H1 (cell line): ENCODE results near the gene CC2D1A. TPM values are rescaled to one million over a fixed set of nuclear protein-coding genes. Genes with fewer than 3 reads are reported as not detected.

Experiments
- CTCF ChIA-PET: fragments of 300-600 bp; sonication (Branson Sonifier 250); formaldehyde crosslinking; loops from one replicate; lab custom pipeline; 2021; ENCODE audit not compliant: partially characterized antibody; lab: Charles Lee
- POLR2A ChIA-PET: fragments of 300-600 bp; sonication (Branson Sonifier 250); formaldehyde crosslinking; loops from one replicate; lab custom pipeline; 2021; ENCODE audit warnings: inconsistent platforms; ENCODE audit not compliant: partially characterized antibody; lab: Charles Lee
- DNase-seq, 2 experiments: peaks; one replicate each; pipeline versions ENCODE4 v3.0.0 to v3.0.0-alpha.2; 2010 to 2022; ENCODE audit warnings: low spot score in 2 of 2, low read depth in 1 of 2, mixed read lengths in 1 of 2
- FAIRE-seq: peaks from 2 replicates; lab custom pipeline; 2011; peaks lifted over from hg19 to GRCh38; lab: Jason Lieb, UNC
- H2AFZ ChIP-seq: 2 replicates; pipeline ENCODE4 v1.8.1; 2012; ENCODE audit warnings: low read length, inconsistent platforms
- H2AK5ac ChIP-seq: 2 replicates; pipeline ENCODE4 v1.6.1; 2013; ENCODE audit warnings: low read depth, low read length
- H2BK120ac ChIP-seq: replicated peaks from 2 replicates; pipeline ENCODE3; 2013; ENCODE audit warnings: low read depth, low read length, inconsistent platforms
- H2BK12ac ChIP-seq: 2 replicates; pipeline ENCODE4 v1.6.1; 2013; ENCODE audit warnings: low read depth, low read length
- H2BK15ac ChIP-seq: 2 replicates; pipeline ENCODE4 v1.6.1; 2013; ENCODE audit warnings: low read length
- H2BK20ac ChIP-seq: 2 replicates; pipeline ENCODE4 v1.6.1; 2013; ENCODE audit warnings: low read length
- H2BK5ac ChIP-seq: 2 replicates; pipeline ENCODE4 v1.6.1; 2013; ENCODE audit warnings: low read depth, low read length
- H3K14ac ChIP-seq: 2 replicates; pipeline ENCODE4 v1.6.1; 2013; ENCODE audit warnings: inconsistent platforms; ENCODE audit not compliant: insufficient read length
- H3K18ac ChIP-seq: 2 replicates; pipeline ENCODE4 v1.6.1; 2013; ENCODE audit warnings: low read length; ENCODE audit errors: extremely low read depth
- H3K23ac ChIP-seq: 2 replicates; pipeline ENCODE4 v1.6.1; 2013; ENCODE audit warnings: inconsistent platforms; ENCODE audit not compliant: insufficient read length
- H3K23me2 ChIP-seq: 2 replicates; pipeline ENCODE4 v1.6.1; 2013; ENCODE audit warnings: low read depth, low read length
- H3K27ac ChIP-seq: 2 replicates; pipeline ENCODE4 v1.6.1; 2011; ENCODE audit warnings: low read depth, low read length, inconsistent platforms
- H3K27me3 ChIP-seq, 4 experiments: replicated peaks in 1 of 4; 1 replicate in 1 of 4; 2 replicates in 3 of 4; pipeline versions ENCODE4 v1.6.1 to v1.8.1; 2011 to 2013; ENCODE audit warnings: low read length in 3 of 4, mild to moderate bottlenecking in 3 of 4, inconsistent platforms in 2 of 4, mixed read lengths in 2 of 4, moderate library complexity in 1 of 4; ENCODE audit not compliant: control insufficient read depth in 3 of 4, insufficient read depth in 3 of 4; ENCODE audit errors: extremely low read depth in 1 of 4
- H3K36me3 ChIP-seq, 4 experiments: 2 replicates each; pipeline versions ENCODE4 v1.6.1 to v1.8.1; 2011 to 2013; ENCODE audit warnings: mild to moderate bottlenecking in 4 of 4, low read length in 3 of 4, moderate library complexity in 2 of 4, control low read depth in 1 of 4, inconsistent platforms in 1 of 4; ENCODE audit not compliant: insufficient read depth in 4 of 4, control insufficient read depth in 2 of 4
- H3K4ac ChIP-seq: replicated peaks from 2 replicates; pipeline ENCODE3; 2013; ENCODE audit warnings: low read length, low read depth, mixed read lengths, inconsistent platforms; ENCODE audit not compliant: insufficient read length
- H3K4me1 ChIP-seq, 4 experiments: replicated peaks in 1 of 4; 1 replicate in 1 of 4; 2 replicates in 3 of 4; pipeline versions ENCODE4 v1.6.1 to v1.8.1; 2011 to 2013; ENCODE audit warnings: low read length in 3 of 4, inconsistent platforms in 2 of 4, mixed read lengths in 1 of 4; ENCODE audit not compliant: insufficient read depth in 4 of 4, control insufficient read depth in 3 of 4
- H3K4me2 ChIP-seq, 2 experiments: 2 replicates each; pipeline versions ENCODE4 v1.6.1 to v1.8.1; 2011 to 2013; ENCODE audit warnings: low read depth in 2 of 2, low read length in 2 of 2, control low read depth in 1 of 2, inconsistent platforms in 1 of 2, mild to moderate bottlenecking in 1 of 2; ENCODE audit not compliant: insufficient read depth in 1 of 2
- H3K4me3 ChIP-seq, 4 experiments: fragments of 200-600, 300-600 bp in 1 of 4; sonication (generic), shearing (Covaris generic), sonication (Bioruptor Twin) in 1 of 4; 2 replicates each; pipeline versions ENCODE4 v1.5.1 to v1.8.1; 2011 to 2016; ENCODE audit warnings: low read length in 4 of 4, low read depth in 3 of 4, control low read depth in 2 of 4, inconsistent platforms in 2 of 4, mild to moderate bottlenecking in 2 of 4, mixed read lengths in 1 of 4, moderate library complexity in 1 of 4; ENCODE audit not compliant: insufficient read depth in 2 of 4; ENCODE audit errors: extremely low read depth in 1 of 4
- H3K56ac ChIP-seq: replicated peaks from 2 replicates; pipeline ENCODE3; 2013; ENCODE audit warnings: low read depth, mild to moderate bottlenecking, mixed read lengths, low read length, inconsistent platforms; ENCODE audit not compliant: insufficient read length
- H3K79me1 ChIP-seq: 2 replicates; pipeline ENCODE4 v1.6.1; 2013; ENCODE audit warnings: low read depth, low read length, control low read depth
- H3K79me2 ChIP-seq, 2 experiments: 2 replicates each; pipeline versions ENCODE4 v1.6.1 to v1.8.1; 2012 to 2013; ENCODE audit warnings: low read length in 2 of 2, mild to moderate bottlenecking in 2 of 2, inconsistent platforms in 1 of 2; ENCODE audit not compliant: insufficient read depth in 2 of 2, control insufficient read depth in 1 of 2
- H3K9ac ChIP-seq, 4 experiments: replicated peaks in 1 of 4; 1 replicate in 1 of 4; 2 replicates in 3 of 4; pipeline versions ENCODE4 v1.6.1 to v1.8.1; 2011 to 2013; ENCODE audit warnings: low read depth in 3 of 4, low read length in 3 of 4, control low read depth in 2 of 4, mild to moderate bottlenecking in 2 of 4, moderate library complexity in 2 of 4, inconsistent platforms in 1 of 4; ENCODE audit errors: extremely low read depth in 1 of 4
- H3K9me3 ChIP-seq, 2 experiments: 2 replicates each; pipeline versions ENCODE4 v1.6.1 to v1.8.1; 2012 to 2013; ENCODE audit warnings: mild to moderate bottlenecking in 2 of 2, moderate library complexity in 2 of 2, control low read depth in 1 of 2, inconsistent platforms in 1 of 2, low read depth in 1 of 2, low read length in 1 of 2, mixed read lengths in 1 of 2; ENCODE audit not compliant: insufficient read depth in 2 of 2
- H4K20me1 ChIP-seq, 2 experiments: replicated peaks in 1 of 2; 2 replicates each; pipeline versions ENCODE3 to v1.8.1; 2011 to 2013; ENCODE audit warnings: inconsistent platforms in 2 of 2, low read length in 2 of 2, mild to moderate bottlenecking in 1 of 2; ENCODE audit not compliant: insufficient read depth in 2 of 2, control insufficient read depth in 1 of 2
- H4K5ac ChIP-seq: 2 replicates; pipeline ENCODE4 v1.6.1; 2013; ENCODE audit warnings: low read length, low read depth, mixed read lengths, inconsistent platforms; ENCODE audit not compliant: insufficient read length
- H4K8ac ChIP-seq: 2 replicates; pipeline ENCODE4 v1.8.0; 2013; ENCODE audit warnings: mild to moderate bottlenecking, moderate library complexity, low read length, inconsistent platforms; ENCODE audit not compliant: insufficient read depth; ENCODE audit errors: extremely low read depth
- H4K91ac ChIP-seq: replicated peaks from 2 replicates; pipeline ENCODE3; 2013; ENCODE audit warnings: low read length, mixed read lengths, inconsistent platforms; ENCODE audit not compliant: insufficient read length
- CBX8 ChIP-seq: fragments of 300-800, 300-1000 bp; sonication (generic); IDR thresholded peaks from 2 replicates; pipeline ENCODE4 v1.7.1; 2016; ENCODE audit warnings: low read depth, low read length, borderline replicate concordance
- CTBP2 ChIP-seq: IDR thresholded peaks from 2 replicates; pipeline ENCODE4 v1.7.0; 2011; ENCODE audit warnings: borderline replicate concordance, mild to moderate bottlenecking, moderate library complexity, mixed read lengths, low read length; ENCODE audit not compliant: insufficient read depth, insufficient read length
- CTCF ChIP-seq, 3 experiments: IDR thresholded peaks; 1 replicate in 2 of 3; 2 replicates in 1 of 3; pipeline versions ENCODE4 v1.5.1 to v1.6.1; 2011; ENCODE audit warnings: low read length in 3 of 3, mild to moderate bottlenecking in 3 of 3, inconsistent platforms in 2 of 3, low read depth in 1 of 3, moderate library complexity in 1 of 3; ENCODE audit not compliant: insufficient read depth in 1 of 3; ENCODE audit errors: control extremely low read depth in 1 of 3
- GTF2F1 ChIP-seq: IDR thresholded peaks from 2 replicates; pipeline ENCODE4 v1.6.1; 2012; ENCODE audit warnings: low read depth, low read length, improper control_type of control experiment, borderline replicate concordance
- HDAC6 ChIP-seq: IDR thresholded peaks from one replicate; pipeline ENCODE4 v1.7.1; 2012; ENCODE audit warnings: low read depth, mild to moderate bottlenecking, inconsistent platforms, low read length, moderate library complexity
- JUN ChIP-seq: IDR thresholded peaks from 2 replicates; pipeline ENCODE4 v1.6.1; 2011; ENCODE audit warnings: low read depth, mild to moderate bottlenecking, improper control_type of control experiment, low read length
- KDM4A ChIP-seq: IDR thresholded peaks from one replicate; pipeline ENCODE4 v1.7.1; 2012; ENCODE audit warnings: low read depth, mild to moderate bottlenecking, moderate library complexity, low read length, inconsistent platforms; ENCODE audit not compliant: severe bottlenecking
- POLR2AphosphoS5 ChIP-seq: IDR thresholded peaks from 2 replicates; pipeline ENCODE4 v1.6.1; 2011; ENCODE audit warnings: low read depth, low read length
- RFX5 ChIP-seq: IDR thresholded peaks from 2 replicates; pipeline ENCODE4 v1.6.1; 2011; ENCODE audit warnings: low read depth, low read length, improper control_type of control experiment, borderline replicate concordance
- TEAD4 ChIP-seq: IDR thresholded peaks from 2 replicates; pipeline ENCODE4 v1.6.1; 2012; ENCODE audit warnings: low read depth, low read length, inconsistent platforms, mixed read lengths
- WGBS, 2 experiments: shearing (Covaris generic) in 1 of 2; methylation state at CpG; one replicate each; pipeline versions ENCODE4 v1.1.6 to v1.1.7; 2013 to 2015; ENCODE audit warnings: low lambda C conversion rate in 2 of 2, mixed read lengths in 2 of 2, inconsistent platforms in 1 of 2, low coverage in 1 of 2, missing lambda C conversion rate in 1 of 2; ENCODE audit not compliant: insufficient replicate concordance in 2 of 2, insufficient coverage in 1 of 2, insufficient read length in 1 of 2; ENCODE audit errors: extremely low coverage in 1 of 2, missing lambda C conversion rate in 1 of 2; 5-methylcytosine and 5-hydroxymethylcytosine counted together
- polyA plus RNA-seq, 7 experiments: library from polyadenylated mRNA; depleted of rRNA in 3 of 7; stranded (reverse) in 5 of 7; unstranded in 2 of 7; fragments of >200 nt in 5 of 7; fragments of 200-250 nt in 2 of 7; gene quantifications; 1 replicate in 5 of 7; 2 replicates in 1 of 7; 4 replicates in 1 of 7; pipeline versions ENCODE4 v1.2.1 to v1.2.3, GENCODE V29; 2011 to 2013; ENCODE audit warnings: missing spikeins in 2 of 7, mixed read lengths in 2 of 7
- total RNA-seq: library from RNA; stranded (reverse); fragmentation: NEBNext Ultra II Directional; extraction: Animal tissue kit (Norgen Biotek cat#: 25700); gene quantifications from 2 replicates; pipeline ENCODE4 v1.2.1, GENCODE V29; 2021

CC2D1A gene
- total and polyA plus RNA-seq, 2 of the 8 experiments (the other 6 are each of a cell fraction or from before 2014, with no cell fraction given): 12.5 to 33.0 TPM

- Histone ChIP-seq H3K14ac (no peak overlapping the region), H3K27ac (no peak overlapping the region), H4K20me1 (no peaks in the 10 kb centered on the region), H3K79me2 (no peaks in the 10 kb centered on the region), H3K4me2 (no peak overlapping the region), H4K91ac (no peak overlapping the region), H3K56ac (no peak overlapping the region), H3K4me3 (no peak overlapping the region), H4K8ac (no peak overlapping the region), H3K18ac (no peak overlapping the region), H3K36me3 (no peaks in the 10 kb centered on the region), H3K9me3 (no peaks in the 10 kb centered on the region), H3K79me1 (no peaks in the 10 kb centered on the region), H3K9ac (no peak overlapping the region), H2BK12ac (no peak overlapping the region), H4K5ac (no peak overlapping the region), H3K23me2 (no peaks in the 10 kb centered on the region), H2BK20ac (no peak overlapping the region), H3K4me1 (no peaks in the 10 kb centered on the region), H2AK5ac (no peak overlapping the region), H2BK15ac (no peak overlapping the region), H3K23ac (no peak overlapping the region), H2BK120ac (no peak overlapping the region), H2BK5ac (no peak overlapping the region), H2AFZ (no peak overlapping the region), H3K27me3 (no peaks in the 10 kb centered on the region), H3K4ac (no peak overlapping the region)
- FAIRE-seq (no peak), DNase-seq (no peak)
- 91% methylated on average over 10 of the region's 10 CpGs; no CpG with 5 or more reads in 1 of the 2 experiments for WGBS, 2 experiments
- ChIA-PET POLR2A (interaction anchor here (1.2 to 1.5 kb wide), 3 partner anchors 10 to 35 kb away, joined by 3 to 4 read pairs (median 4); no protein-coding TSS in a partner anchor), CTCF (interaction anchor here (0.9 to 1.8 kb wide), 6 partner anchors 16 to 181 kb away, joined by 3 to 6 read pairs (median 4); partner anchors contain the start of gene NANOS3)
- TF ChIP-seq KDM4A (no peak), JUN (no peak), POLR2AphosphoS5 (no peak), GTF2F1 (no peak), TEAD4 (no peak), CTCF (IDR thresholded peaks at IDR 0.05; ENCODE audit: control extremely low read depth in 1 of 3, insufficient read depth in 1 of 3, low read depth in 1 of 3, low read length in 3 of 3) (no peak), HDAC6 (no peak), CTBP2 (no peak), CBX8 (no peak), RFX5 (no peak)
These were observed 6.6 kb upstream of the CC2D1A start for GRCh38 chr19:13899393-13899792.
